NCI-H2029 treated with DMSO at 0.1 percent for 48 hours (cell line): Measurements from ENCODE around the gene CEBPA.

ENCODE experiments used
- DNase-seq: peaks from one replicate; lab custom pipeline; 2025; lab: John Stamatoyannopoulos, UW

CEBPA gene

DNA sequence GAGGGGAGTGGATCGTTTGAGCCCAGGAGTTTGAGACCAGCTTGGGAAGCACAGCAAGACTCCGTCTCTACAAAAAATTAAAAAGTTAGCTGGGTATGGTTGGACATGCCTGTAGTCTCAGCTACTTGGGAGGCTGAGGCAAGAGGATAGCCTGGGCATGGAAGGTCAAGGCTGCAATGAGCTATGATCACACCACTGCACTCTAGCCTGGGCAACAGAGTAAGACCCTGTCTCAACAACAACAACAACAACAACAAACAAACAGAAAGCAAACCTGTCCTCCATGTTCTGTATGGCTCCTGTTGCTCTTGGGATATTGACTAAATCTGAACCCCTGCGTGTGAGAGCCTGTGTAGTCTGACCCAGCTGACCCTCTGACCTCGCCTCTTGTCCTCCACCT is 14.9 kb downstream of the CEBPA start:
- no peak for DNase-seq

DNA sequence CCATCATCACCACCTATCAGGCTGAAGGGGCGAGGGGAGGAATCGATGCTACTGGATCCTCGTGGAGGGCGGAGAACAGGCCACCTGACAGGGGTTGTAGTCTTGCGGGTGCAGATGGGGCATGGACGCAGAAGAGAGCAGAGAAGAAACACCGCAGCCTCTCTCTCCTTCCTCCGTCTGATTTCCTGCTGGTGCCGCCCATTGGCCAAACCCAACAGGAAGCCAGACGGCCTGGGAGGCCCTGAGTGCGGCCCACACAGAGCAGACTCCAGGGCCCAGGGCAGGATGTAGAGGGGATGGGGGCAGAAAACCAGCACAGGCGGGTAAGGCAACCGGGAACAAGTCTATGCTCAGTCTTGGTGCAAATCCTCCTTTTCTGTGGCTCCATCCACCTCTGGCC is 15.4 kb downstream of the CEBPA start:
- DNase-seq, result no peak

DNA sequence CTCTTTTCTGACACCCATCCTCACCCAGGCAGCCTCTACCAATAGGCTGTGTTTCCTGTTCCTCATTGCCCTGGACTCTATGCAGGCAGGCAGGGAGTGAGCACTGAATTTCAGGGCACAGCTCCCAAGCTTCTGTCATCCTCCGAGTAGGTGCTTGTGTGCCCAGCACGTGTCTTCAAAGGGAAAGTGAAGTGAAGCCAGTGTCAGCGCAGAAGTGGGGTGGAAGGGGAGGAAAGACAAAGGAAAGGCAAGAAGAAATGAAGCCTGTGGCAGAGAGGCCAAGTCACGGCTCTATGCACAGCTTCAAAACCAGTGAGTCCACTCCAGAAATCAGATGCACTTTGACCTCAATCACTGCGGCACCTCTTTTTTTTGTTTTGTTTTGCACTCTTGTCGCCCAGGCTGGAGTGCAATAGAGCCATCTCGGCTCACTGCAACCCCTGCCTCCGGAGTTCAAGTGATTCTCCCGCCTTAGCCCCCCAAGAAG is 16.9 kb downstream of the CEBPA start:
- no peak for DNase-seq

DNA sequence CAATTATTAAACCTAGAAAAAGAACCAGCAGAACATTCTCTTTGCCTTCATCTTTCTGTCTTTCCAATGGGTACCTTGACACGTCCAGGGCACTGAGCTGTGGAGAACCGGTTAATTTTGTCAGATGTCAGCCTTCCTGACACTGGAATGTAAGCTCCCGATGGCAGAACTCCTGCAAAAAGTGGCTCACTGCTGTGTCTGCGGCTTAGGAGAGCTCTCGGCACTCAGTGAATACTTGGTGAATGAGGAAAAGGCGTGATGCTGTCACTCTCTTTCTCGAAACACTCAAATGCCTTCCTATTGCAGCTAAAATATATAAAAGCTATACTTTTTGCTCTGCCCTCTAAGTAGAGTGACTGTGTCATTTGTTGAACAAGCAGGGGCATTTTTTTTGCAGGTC is 17.6 kb downstream of the CEBPA start:
- no peak for DNase-seq

DNA sequence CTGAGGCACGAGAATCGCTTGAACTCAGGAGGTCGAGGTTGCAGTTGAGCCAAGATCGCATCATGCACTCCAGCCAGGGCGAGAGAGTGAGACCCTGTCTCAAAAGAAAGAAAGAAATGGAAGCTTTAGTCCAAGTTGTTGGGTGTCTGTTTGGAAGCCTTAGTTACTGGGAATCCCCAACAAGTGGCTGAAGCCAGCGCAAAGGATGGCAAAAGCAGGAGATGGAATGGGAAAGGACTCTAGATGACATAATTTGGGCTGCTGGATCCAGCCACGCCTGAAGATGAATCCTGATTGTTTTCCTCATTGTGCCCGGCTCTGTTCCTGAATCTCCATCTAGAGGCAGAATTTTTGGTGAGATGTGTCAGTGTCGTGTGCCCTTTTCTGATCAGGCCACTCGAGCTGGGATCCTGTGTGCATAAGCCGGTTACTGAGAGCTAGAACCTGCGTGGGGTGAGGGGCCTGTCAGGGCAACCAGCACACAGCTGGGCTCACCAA is 18.1 kb downstream of the CEBPA start:
- DNase-seq, result no peak

DNA sequence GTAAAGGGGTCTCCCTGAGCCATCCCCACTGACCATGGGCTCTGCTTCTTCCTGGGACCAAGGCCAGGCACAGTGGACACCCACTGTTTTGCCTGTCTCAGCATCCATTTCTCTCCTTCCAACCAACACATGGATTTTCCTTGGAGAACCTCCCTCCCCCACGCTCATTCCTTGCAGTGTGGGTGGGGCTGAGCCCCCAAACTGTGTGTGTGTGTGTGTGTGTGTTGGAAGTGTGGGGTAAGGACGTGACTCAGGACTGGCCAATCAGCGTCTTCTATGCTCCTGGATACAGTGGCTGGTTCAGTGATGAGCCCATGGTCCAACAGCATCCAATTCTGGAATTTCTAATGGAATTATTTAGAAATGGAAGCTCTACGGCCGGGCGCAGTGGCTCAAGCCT is 18.7 kb downstream of the CEBPA start:
- DNase-seq, result no peak

DNA sequence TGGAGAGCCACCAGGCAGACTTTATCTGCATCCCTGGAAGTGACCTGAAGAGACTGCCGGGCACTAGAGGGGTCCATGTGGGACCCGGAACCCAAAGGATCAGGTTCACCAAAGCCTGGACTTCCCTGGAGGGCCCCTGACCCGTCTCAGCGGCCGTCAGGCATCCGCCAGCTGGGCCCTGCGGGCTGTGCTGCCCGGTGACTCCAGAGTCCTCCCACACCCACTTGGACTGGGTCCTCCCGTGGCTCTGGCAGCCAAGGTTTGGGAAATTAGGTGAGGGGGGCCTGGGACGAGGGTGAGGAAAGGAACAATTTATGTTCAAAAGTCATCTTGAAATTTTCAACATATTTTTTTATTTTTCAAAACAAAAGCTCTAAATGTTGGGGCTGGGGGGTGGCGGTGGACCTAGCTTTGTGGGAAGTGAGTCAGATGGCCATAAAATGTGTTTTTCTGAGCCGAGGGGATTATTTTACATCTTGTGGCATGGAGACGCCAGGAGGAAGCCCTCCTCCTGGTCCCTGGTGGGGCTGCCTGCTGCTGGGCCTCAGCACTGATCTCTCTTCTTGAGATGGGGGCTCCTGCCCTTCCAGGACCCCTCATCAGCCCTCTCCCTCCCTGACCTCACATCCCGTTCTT is 20.2 kb downstream of the CEBPA start:
- DNase-seq, result no peak

DNA sequence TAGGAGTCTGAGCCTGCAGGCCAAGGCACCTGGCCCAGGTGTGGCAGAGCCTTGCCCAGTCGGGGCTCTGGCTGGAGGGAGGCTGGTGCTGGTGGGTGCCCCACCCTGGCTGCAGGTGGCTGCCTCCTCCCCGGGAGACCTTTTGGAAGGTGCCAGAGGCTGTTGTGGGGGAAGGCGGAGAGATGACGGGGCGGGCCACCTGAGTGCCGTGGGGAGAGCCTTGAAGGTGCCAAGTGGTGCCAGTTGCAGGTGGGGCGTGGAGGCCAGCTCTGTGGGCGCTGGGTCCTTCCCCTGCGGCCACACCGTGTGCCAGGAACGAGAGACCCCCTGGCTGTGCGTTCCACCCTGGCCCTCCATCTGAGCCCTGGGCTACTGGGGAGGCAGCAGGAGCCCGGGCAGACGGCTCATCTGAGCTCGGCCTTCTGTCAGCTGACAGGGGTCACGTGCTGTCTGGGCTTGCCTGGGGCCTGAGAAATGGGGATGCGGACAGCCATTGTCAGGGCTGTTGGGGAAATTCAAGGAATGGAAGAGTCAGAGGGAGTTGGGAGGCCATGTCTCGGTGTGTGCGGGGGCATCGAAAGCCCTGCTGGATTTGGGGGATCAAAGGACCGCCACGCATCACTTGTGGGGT is 20.9 kb downstream of the CEBPA start:
- no peak for DNase-seq

DNA sequence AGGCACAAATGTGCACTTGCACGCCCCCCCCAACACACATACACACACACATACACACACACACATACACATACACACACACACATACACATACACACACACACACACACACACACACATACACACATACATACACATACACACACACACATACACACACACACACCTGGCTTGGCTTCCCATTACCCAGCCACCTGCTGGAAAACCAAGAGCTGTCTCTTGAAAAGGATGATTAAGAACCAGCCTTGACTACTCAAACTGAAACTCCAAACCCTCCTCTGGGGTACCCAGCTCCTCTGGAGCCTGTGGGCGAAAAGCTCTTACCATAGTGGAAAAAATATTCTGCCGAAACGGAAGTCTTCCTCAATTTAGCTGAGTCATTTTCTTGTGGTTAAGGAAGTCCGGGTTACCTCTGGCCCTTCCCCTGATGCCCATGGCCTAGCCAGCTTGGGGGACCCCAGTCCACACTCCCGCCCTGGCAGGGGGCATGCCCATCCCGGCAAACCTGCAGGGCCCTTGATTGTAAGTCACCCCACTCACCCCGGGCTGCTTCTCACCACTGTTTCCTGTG is 21.9 kb downstream of the CEBPA start:
- no peak for DNase-seq

DNA sequence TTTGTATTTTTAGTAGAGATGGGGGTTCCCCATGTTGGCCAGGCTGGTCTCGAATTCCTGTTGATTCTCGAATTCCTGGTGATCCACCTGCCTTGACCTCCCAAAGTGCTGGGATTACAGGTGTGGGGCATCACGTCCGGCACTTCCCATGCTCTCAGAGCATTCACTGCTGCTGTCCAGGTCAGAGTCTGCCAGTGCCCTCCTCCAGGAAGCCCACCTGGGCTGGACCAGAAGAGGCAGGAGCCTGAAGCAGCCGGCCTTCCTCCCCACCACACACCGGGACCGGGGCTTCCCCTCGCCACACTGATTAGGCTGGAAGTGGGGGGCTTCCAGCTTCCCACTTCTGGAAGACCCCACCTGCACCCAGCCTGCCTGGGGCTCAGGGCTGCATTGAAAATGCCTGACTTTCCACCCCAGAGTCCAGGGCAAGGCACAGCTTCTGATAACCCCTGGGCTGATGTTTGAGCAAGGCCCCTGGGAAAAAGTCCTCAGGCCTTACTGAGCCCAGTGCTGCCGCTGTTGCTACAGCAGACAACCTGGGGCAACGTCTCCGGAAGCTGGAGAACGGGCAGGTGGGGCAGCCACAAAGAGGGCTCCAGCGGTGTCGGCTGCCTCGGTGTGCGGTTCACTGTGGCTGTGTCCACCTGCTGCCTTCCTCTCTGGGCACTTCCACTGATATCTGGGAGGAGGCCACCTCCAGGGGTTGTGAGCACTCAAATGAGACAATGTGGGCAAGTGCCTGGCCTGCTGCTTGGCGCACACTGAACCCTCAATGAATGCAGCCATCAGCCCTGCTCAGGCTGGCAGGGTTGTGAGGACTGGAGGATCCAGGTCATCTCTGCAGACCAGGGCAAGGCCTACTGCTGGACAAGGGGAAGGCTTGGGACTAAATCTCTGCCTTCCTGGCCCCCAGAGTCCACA is 22.6 kb downstream of the CEBPA start:
- no peak for DNase-seq

DNA sequence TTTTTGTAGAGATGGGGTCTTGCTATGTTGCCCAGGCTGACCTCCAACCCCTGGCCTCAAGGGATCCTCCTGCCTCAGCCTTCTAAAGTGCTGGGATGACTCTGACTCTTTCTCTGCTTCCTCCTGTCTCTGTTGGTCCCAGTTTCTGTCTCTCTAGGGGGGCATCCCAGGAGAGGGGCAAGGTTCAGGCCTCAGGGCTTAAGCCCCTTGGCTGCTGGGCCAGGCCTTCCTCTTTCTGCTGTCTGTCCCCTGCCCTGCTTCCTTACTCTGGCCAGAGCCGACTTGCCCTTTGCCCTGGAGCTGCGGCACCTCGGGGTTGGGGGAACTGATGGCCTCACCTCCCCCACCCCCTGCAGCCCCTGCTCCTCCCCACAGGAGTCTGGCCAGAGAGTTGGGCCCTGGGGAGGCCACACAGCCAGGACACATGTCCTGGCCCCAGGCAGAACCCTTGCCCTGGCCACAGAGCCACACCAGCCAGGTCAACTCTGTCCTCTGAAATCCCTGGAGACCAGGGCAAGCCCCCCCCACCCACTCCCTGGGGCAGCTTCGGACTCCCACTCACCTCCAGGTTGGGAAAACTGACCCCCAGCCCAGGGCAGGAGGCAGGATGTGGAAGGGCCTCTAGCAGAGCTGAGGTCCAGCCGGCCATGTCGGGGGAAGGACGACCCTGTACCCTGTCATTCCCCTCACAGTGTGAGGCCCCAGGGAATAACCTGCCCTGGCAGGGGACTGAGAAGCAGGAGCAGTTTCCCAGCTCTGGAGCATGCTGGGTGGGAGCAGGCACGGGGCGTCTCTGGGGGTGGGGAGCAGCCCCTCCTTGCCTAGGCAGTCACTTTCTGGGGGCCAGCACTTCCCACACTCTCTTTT is 23.7 kb downstream of the CEBPA start:
- no peak for DNase-seq

DNA sequence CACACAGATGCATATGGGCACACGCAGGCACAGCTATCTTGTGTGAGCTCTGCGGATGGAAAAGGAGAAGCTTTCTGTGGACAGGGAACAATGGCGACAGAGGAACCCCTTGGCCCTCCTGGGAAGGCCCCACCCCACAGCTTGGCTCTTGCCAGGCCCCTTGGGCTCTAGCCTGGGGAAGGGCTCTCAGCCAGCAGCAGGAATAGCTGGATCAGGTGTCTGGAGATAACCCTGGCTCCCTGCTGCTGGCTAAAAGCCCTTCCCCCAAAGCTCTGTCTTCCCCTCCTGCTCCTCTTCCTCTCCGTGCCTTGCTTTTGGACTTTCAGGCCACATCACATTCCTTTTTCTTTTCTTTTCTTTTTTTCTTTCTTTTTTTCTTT is 24.3 kb downstream of the CEBPA start:
- no peak for DNase-seq

DNA sequence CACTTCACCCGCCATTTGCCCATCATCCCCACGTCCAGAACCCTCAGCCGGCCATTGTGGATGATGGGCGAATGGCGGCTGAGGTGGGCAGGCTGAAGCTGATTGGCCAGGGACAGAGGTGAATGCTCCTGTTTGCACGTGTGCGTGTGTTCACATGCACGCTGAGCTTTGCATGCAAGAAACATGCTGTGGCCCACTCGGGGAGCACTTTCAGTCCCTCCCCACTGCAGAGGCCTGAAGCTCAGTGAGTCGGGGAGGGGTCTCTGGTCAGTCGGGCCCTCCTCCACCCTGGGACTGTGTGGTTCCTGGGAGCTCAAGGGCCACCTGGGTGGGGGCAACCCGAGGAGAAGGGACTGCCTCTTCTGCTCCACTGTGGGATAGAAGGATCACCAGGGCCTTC is 24.9 kb downstream of the CEBPA start:
- no peak for DNase-seq

DNA sequence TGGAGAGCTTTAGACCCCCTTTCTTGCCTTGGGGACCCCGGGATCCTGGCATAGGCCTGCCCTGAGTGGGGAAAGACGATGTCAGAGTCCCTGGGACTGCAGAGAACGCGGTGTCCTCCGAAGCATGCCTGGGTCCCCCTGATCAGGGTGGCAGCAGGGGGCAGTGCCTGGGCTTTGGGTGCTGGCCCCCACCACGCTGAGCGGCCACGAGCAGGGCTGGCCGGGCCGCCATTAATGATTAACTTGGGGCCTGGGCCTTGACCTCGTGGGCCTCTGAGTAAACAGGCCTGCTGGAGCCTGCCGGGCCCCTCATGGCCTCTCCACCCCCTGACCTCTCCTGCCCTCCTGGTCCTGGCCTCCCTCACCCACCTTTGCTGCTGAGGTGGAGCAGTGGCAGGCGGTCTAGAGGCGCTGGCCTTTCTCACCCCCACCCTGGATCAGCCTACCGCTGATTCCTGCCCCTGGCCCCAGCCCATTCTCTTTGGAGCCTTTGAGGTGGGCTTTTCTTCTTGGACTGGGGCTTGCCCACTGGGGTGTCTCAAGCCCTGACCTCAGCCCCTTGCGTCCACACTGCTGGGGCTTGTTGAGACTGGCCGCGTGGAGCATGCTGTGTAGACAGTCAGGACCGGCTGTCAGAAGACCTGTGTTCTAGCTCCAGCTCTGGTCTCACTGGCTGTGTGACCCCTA is 26.3 kb downstream of the CEBPA start:
- DNase-seq, result no peak

DNA sequence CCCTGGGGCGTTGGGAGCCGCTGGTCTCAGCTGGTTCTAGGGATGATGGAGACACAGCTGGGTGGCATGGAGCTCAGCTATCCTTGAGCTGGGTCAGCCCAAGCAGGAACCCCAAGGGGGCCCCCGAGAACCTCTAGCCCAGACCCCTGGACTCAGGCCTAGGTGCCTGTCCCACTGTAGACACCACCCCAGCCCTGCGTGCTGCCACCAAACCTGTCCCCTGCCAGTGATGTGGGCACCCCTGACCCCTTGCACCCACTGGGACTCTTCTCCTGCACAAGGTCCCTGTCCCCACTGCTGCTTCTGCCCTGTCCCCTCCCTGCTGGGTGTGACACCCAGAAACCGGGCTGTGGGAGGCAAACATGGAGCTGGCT is 26.8 kb downstream of the CEBPA start:
- no peak for DNase-seq

DNA sequence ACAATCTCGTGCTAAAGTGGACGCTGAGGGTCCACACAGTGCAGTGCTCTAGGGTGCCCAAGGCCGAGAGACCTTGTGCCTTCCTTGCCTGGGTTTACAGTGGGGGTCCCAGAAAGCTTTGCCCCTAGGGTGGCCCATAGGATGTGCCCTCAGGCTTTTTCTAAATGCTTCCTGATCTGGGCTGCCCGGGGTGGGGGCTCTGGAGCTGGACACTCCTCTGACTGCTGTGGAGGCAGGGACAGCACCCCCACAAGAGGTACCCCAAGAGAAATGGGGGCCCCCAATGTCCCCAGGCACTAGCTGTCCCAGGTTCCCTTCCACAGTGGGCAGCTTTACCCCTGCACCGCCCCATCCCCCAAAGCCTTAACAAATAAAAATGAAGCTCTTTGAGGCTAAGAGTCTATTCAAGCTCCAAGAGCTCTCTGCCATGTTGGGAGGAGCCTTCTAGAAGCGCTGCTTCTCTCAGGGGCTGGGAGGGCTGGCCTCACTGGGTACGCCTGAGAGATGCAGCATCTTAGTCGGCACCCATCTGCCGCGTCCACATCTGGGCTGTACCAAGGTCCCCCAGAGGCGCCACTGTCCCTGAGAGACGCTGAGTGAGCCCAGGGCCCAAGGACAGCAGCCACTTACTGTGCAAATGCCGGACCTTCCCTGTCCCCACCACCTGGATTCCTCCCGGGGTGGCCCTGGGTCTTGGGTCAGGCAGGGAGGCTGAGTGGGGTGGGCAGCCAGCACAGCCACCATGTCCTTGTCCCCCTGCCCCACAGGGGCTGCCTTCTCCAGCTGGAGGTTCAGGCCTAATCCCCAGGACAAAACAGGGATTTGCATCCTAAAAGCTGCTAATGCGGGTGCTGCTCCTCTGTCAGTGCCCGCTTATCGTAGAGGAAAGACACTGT is 27.4 kb downstream of the CEBPA start:
- no peak for DNase-seq

DNA sequence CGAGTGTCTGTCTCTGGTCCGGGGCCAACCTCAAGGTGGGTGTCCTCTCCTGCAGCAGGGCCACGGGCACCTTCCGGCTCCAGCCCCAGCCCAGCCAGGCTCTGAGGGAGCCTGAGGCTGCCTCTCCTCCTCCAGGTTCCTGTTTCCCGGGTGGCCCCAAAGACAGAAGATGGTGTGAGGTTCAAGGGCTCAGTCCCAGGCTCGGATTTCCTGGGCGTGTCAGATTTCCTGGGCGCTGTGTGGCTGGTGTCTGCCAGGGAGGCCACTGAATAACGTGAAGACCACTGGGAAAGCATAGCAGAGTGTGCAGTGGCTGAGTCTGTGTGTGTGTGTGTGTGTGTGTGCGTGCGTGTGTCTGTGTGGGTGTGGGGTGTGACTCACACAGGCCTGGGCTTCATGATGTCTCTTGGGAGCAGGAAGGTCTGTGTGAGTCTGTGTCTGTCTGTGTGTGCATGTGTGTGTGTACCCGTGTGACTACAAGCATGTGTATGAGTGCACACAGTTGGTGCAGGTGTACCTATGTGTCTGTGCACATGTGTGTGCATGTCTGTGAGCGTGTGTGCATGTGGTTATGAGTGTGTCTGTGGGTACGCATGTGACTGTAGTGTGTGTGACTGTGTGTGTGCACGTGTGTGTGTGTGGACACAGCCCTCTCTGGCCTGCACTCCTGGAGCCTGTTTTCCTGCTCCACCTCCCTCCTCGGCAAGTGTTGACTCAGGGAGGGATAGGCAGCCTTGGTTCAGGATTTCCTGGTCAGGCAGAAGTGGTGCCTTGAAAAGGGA is 28.3 kb downstream of the CEBPA start:
- peak; percentile 15 for DNase-seq

DNA sequence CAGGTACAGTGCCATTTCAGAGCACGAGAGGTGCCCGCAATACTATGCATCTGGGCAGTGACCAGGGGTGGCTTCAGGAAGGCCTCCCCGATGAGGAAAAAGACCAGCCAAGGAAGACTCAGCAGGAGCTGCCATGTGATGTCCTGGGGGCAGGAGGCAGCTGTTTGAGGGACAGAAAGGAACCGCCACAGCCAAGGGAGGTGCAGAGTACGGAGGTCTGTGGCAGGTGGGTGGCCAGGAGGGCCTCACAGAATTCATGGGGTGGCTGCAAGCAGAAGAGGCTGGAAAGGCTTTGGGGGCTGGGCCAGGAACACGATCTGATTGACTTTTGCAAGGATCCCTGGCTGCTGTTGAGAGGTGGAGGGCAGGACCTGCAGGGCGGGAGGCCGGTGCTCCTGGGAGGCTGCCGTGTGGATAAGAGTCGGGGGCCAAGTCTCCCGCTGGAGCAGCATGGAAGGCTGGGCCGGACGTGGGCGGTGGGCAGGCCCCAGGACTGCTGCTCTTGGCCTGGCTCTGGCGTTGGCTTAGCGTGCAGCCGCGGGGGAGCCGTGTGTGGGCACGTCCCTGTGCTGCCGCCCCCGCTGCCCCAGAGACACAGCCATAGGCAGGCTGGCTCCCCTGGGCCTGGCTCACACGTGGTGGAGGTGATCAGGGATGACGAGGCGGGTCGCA is 29.1 kb downstream of the CEBPA start:
- no peak for DNase-seq
